ENCODE measurements around the gene ICAM4.

Gene ICAM4

DNA sequence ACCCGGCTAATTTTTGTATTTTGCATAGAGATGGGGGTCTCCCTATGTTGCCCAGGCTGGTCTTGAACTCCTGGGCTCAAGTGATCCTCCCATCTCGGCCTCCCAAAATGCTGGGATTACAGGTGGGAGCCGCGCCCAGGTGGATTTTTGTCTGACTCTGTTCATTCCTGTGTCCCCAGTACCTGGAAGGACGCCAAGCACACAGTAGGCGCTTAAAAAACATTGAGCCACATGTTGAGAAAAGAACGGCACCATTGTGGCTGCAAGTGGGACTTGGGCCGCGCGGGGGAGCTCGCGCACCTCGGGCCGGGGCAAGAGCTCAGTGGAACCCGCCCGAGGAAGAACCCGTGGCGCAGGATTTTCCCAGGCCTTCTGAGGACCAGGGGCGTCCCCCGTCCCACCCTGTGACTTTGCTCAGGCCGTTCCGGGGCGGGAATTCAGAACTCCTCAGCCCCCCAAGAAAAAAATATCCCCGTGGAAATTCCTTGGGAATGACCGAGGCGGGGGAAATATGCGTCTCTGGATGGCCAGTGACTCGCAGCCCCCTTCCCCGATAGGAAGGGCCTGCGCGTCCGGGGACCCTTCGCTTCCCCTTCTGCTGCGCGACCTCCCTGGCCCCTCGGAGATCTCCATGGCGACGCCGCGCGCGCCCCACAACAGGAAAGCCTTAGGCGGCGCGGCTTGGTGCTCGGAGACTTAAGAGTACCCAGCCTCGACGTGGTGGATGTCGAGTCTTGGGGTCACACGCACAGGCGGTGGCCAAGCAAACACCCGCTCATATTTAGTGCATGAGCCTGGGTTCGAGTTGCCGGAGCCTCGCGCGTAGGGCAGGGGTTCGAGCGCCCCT lies 17.2 kb upstream of the ICAM4 start:
- peak; percentile 69 for DNase-seq (ENCODE audit: low spot score)
- peak overlapping the region; percentile 86 for H2BK12ac ChIP-seq (ENCODE audit: low read length)
- H3K23ac ChIP-seq (ENCODE audit: low read depth, low read length, poor library complexity) = peak overlapping the region; percentile 93
- peak overlapping the region; percentile 58 for H3K4me2 ChIP-seq (ENCODE audit: insufficient read depth, low read length, poor library complexity, severe bottlenecking)
- H3K9me3 ChIP-seq (replicated peaks in 1 of 2; ENCODE audit: control insufficient read depth in 2 of 2, insufficient read depth in 1 of 2, low read depth in 1 of 2, low read length in 2 of 2) = no peaks in the 10 kb centered on the region
- WGBS, 2 donors (ENCODE audit: extremely low coverage in 2 of 2, insufficient read length in 2 of 2, insufficient replicate concordance in 1 of 2) = no CpG with 5 or more reads among the region's 59 CpGs
- H3K14ac ChIP-seq (ENCODE audit: low read length) = peak overlapping the region; percentile 38
- peaks cover 0 to under 1% of the 10 kb centered on the region in 2 donors for H3K36me3 ChIP-seq (replicated peaks in 1 of 2; ENCODE audit: control insufficient read depth in 2 of 2, insufficient read depth in 2 of 2, low read length in 2 of 2)
- peaks cover 0 to 29% (median 20%) of the 10 kb centered on the region in 3 experiments for H3K27me3 ChIP-seq (ENCODE audit: control insufficient read depth in 3 of 3, insufficient read depth in 3 of 3, low read depth in 1 of 3, low read length in 3 of 3)
- H3K79me1 ChIP-seq (ENCODE audit: low read depth, low read length) = no peaks in the 10 kb centered on the region
- H2BK120ac ChIP-seq (ENCODE audit: low read depth, low read length) = no peak overlapping the region
- H3K9ac ChIP-seq (ENCODE audit: low read depth, low read length, poor library complexity) = peak overlapping the region; percentile 50
- peaks cover 8 to 18% of the 10 kb centered on the region in 2 donors for H3K4me1 ChIP-seq (ENCODE audit: control insufficient read depth in 2 of 2, insufficient read depth in 1 of 2, low read depth in 1 of 2, low read length in 2 of 2)
- H2BK5ac ChIP-seq (ENCODE audit: low read length) = peak overlapping the region; percentile 44
- no peak overlapping the region for H4K8ac ChIP-seq (ENCODE audit: low read depth, low read length)
- H2AK5ac ChIP-seq (ENCODE audit: low read depth, low read length) = peak overlapping the region; percentile 91
- peak overlapping the region; percentile 46 for H2BK15ac ChIP-seq (ENCODE audit: low read length)
- no peak overlapping the region for H3K27ac ChIP-seq (replicated peaks; ENCODE audit: low read length)
- H2AFZ ChIP-seq (ENCODE audit: low read length) = peak overlapping the region; percentile 93
- H3K4me3 ChIP-seq (ENCODE audit: low read length in 2 of 2) = no peak overlapping the region
- H3K18ac ChIP-seq (ENCODE audit: low read length) = peak overlapping the region; percentile 94
- no peak overlapping the region for H3K4ac ChIP-seq (ENCODE audit: low read length)
- peak overlapping the region; percentile 72 for H4K91ac ChIP-seq (ENCODE audit: low read depth, low read length, poor library complexity)

GRCh38 chr19:10270180-10270615 lies 16.6 kb upstream of the ICAM4 start:
- Histone ChIP-seq H3K27me3 (ENCODE audit: control insufficient read depth in 3 of 3, insufficient read depth in 3 of 3, low read depth in 1 of 3, low read length in 3 of 3) (peaks cover 0 to 31% (median 20%) of the 10 kb centered on the region in 3 experiments), H3K4me2 (ENCODE audit: insufficient read depth, low read length, poor library complexity, severe bottlenecking) (peak overlapping the region; percentile 58), H3K27ac (replicated peaks; ENCODE audit: low read length) (no peak overlapping the region), H4K91ac (ENCODE audit: low read depth, low read length, poor library complexity) (peak overlapping the region; percentile 72), H3K18ac (ENCODE audit: low read length) (peak overlapping the region; percentile 94), H3K9ac (ENCODE audit: low read depth, low read length, poor library complexity) (peak overlapping the region; percentile 50), H3K36me3 (replicated peaks in 1 of 2; ENCODE audit: control insufficient read depth in 2 of 2, insufficient read depth in 2 of 2, low read length in 2 of 2) (peaks cover 0 to 7% of the 10 kb centered on the region in 2 donors), H2AFZ (ENCODE audit: low read length) (peak overlapping the region; percentile 93), H3K79me1 (ENCODE audit: low read depth, low read length) (no peaks in the 10 kb centered on the region), H3K23ac (ENCODE audit: low read depth, low read length, poor library complexity) (peak overlapping the region; percentile 93), H4K8ac (ENCODE audit: low read depth, low read length) (no peak overlapping the region), H3K9me3 (replicated peaks in 1 of 2; ENCODE audit: control insufficient read depth in 2 of 2, insufficient read depth in 1 of 2, low read depth in 1 of 2, low read length in 2 of 2) (no peaks in the 10 kb centered on the region), H2BK12ac (ENCODE audit: low read length) (peak overlapping the region; percentile 86), H3K14ac (ENCODE audit: low read length) (peak overlapping the region; percentile 38), H2AK5ac (ENCODE audit: low read depth, low read length) (peak overlapping the region; percentile 91), H3K4me3 (ENCODE audit: low read length in 2 of 2) (peak overlapping the region; percentile 37 to 50), H3K4ac (ENCODE audit: low read length) (no peak overlapping the region), H3K4me1 (ENCODE audit: control insufficient read depth in 2 of 2, insufficient read depth in 1 of 2, low read depth in 1 of 2, low read length in 2 of 2) (peaks cover 8 to 18% of the 10 kb centered on the region in 2 donors), H2BK5ac (ENCODE audit: low read length) (peak overlapping the region; percentile 44), H2BK15ac (ENCODE audit: low read length) (peak overlapping the region; percentile 46), H2BK120ac (ENCODE audit: low read depth, low read length) (no peak overlapping the region)
- DNase-seq (ENCODE audit: low spot score) = no peak
- WGBS, 2 donors (ENCODE audit: extremely low coverage in 2 of 2, insufficient read length in 2 of 2, insufficient replicate concordance in 1 of 2) = no CpG with 5 or more reads among the region's 37 CpGs

DNA sequence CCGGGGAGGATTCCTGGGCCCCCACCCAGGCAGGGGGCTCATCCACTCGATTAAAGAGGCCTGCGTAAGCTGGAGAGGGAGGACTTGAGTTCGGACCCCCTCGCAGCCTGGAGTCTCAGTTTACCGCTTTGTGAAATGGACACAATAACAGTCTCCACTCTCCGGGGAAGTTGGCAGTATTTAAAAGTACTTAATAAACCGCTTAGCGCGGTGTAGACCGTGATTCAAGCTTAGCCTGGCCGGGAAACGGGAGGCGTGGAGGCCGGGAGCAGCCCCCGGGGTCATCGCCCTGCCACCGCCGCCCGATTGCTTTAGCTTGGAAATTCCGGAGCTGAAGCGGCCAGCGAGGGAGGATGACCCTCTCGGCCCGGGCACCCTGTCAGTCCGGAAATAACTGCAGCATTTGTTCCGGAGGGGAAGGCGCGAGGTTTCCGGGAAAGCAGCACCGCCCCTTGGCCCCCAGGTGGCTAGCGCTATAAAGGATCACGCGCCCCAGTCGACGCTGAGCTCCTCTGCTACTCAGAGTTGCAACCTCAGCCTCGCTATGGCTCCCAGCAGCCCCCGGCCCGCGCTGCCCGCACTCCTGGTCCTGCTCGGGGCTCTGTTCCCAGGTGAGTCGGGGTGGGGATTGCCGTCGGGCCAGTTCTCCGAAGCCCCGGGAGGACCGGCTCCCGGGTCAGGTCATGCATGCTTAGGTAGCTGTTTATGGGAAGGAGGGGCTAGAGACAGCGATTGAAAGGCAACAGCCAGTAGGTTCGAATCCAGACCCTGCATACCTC lies 15.9 kb upstream of the ICAM4 start, which contains the start of gene ICAM1:
TSS of gene ICAM1 (plus strand) at position 505 of the 779 bp plus-strand sequence. CDS start at position 545, 40 bp downstream.
- H3K9ac ChIP-seq (ENCODE audit: low read depth, low read length, poor library complexity) = peak within 1 kb of the TSS; percentile 70
- H3K18ac ChIP-seq (ENCODE audit: low read length) = peak within 1 kb of the TSS; percentile 94
- H3K4me2 ChIP-seq (ENCODE audit: insufficient read depth, low read length, poor library complexity, severe bottlenecking) = peak within 1 kb of the TSS; percentile 69
- peak within 1 kb of the TSS; percentile 91 for H2AK5ac ChIP-seq (ENCODE audit: low read depth, low read length)
- DNase-seq (ENCODE audit: low spot score) = no peak
- H3K4ac ChIP-seq (ENCODE audit: low read length) = no peak within 1 kb of the TSS
- peak within 1 kb of the TSS; percentile 44 for H2BK5ac ChIP-seq (ENCODE audit: low read length)
- no peaks in the 10 kb centered on the region for H3K79me1 ChIP-seq (ENCODE audit: low read depth, low read length)
- H3K9me3 ChIP-seq (replicated peaks in 1 of 2; ENCODE audit: control insufficient read depth in 2 of 2, insufficient read depth in 1 of 2, low read depth in 1 of 2, low read length in 2 of 2) = no peaks in the 10 kb centered on the region
- peak within 1 kb of the TSS; percentile 37 to 50 for H3K4me3 ChIP-seq (ENCODE audit: low read length in 2 of 2)
- peak within 1 kb of the TSS; percentile 93 for H3K23ac ChIP-seq (ENCODE audit: low read depth, low read length, poor library complexity)
- no peak within 1 kb of the TSS for H4K8ac ChIP-seq (ENCODE audit: low read depth, low read length)
- peak within 1 kb of the TSS; percentile 82 for H3K14ac ChIP-seq (ENCODE audit: low read length)
- H2BK15ac ChIP-seq (ENCODE audit: low read length) = peak within 1 kb of the TSS; percentile 99
- H2AFZ ChIP-seq (ENCODE audit: low read length) = peak within 1 kb of the TSS; percentile 93
- no peak within 1 kb of the TSS for H3K27ac ChIP-seq (replicated peaks; ENCODE audit: low read length)
- peaks cover 0 to 10% of the 10 kb centered on the region in 2 donors for H3K36me3 ChIP-seq (replicated peaks in 1 of 2; ENCODE audit: control insufficient read depth in 2 of 2, insufficient read depth in 2 of 2, low read length in 2 of 2)
- H2BK12ac ChIP-seq (ENCODE audit: low read length) = peak within 1 kb of the TSS; percentile 86
- H3K27me3 ChIP-seq (ENCODE audit: control insufficient read depth in 3 of 3, insufficient read depth in 3 of 3, low read depth in 1 of 3, low read length in 3 of 3) = peaks cover 0 to 31% (median 20%) of the 10 kb centered on the region in 3 experiments
- WGBS, 2 donors (ENCODE audit: extremely low coverage in 2 of 2, insufficient read length in 2 of 2, insufficient replicate concordance in 1 of 2) = no CpG with 5 or more reads among the region's 51 CpGs
- peaks cover 8 to 18% of the 10 kb centered on the region in 2 donors for H3K4me1 ChIP-seq (ENCODE audit: control insufficient read depth in 2 of 2, insufficient read depth in 1 of 2, low read depth in 1 of 2, low read length in 2 of 2)
- no peak within 1 kb of the TSS for H2BK120ac ChIP-seq (ENCODE audit: low read depth, low read length)
- H4K91ac ChIP-seq (ENCODE audit: low read depth, low read length, poor library complexity) = peak within 1 kb of the TSS; percentile 72

All from neuronal stem cell (in vitro differentiated cells).